H1 (cell line): Measurements from ENCODE around the gene LAMB3. TPM values are rescaled to one million over a fixed set of nuclear protein-coding genes. Genes with fewer than 3 reads are reported as not detected.

Experiments
- CTCF ChIA-PET: fragments of 300-600 bp; sonication (Branson Sonifier 250); formaldehyde crosslinking; loops from one replicate; lab custom pipeline; 2021; ENCODE audit not compliant: partially characterized antibody; lab: Charles Lee
- POLR2A ChIA-PET: fragments of 300-600 bp; sonication (Branson Sonifier 250); formaldehyde crosslinking; loops from one replicate; lab custom pipeline; 2021; ENCODE audit warnings: inconsistent platforms; ENCODE audit not compliant: partially characterized antibody; lab: Charles Lee
- DNase-seq, 2 experiments: peaks; one replicate each; pipeline versions ENCODE4 v3.0.0 to v3.0.0-alpha.2; 2010 to 2022; ENCODE audit warnings: low spot score in 2 of 2, low read depth in 1 of 2, mixed read lengths in 1 of 2
- FAIRE-seq: peaks from 2 replicates; lab custom pipeline; 2011; peaks lifted over from hg19 to GRCh38; lab: Jason Lieb, UNC
- H2AFZ ChIP-seq: 2 replicates; pipeline ENCODE4 v1.8.1; 2012; ENCODE audit warnings: low read length, inconsistent platforms
- H2AK5ac ChIP-seq: 2 replicates; pipeline ENCODE4 v1.6.1; 2013; ENCODE audit warnings: low read depth, low read length
- H2BK120ac ChIP-seq: replicated peaks from 2 replicates; pipeline ENCODE3; 2013; ENCODE audit warnings: low read depth, low read length, inconsistent platforms
- H2BK12ac ChIP-seq: 2 replicates; pipeline ENCODE4 v1.6.1; 2013; ENCODE audit warnings: low read depth, low read length
- H2BK15ac ChIP-seq: 2 replicates; pipeline ENCODE4 v1.6.1; 2013; ENCODE audit warnings: low read length
- H2BK20ac ChIP-seq: 2 replicates; pipeline ENCODE4 v1.6.1; 2013; ENCODE audit warnings: low read length
- H2BK5ac ChIP-seq: 2 replicates; pipeline ENCODE4 v1.6.1; 2013; ENCODE audit warnings: low read depth, low read length
- H3K14ac ChIP-seq: 2 replicates; pipeline ENCODE4 v1.6.1; 2013; ENCODE audit warnings: inconsistent platforms; ENCODE audit not compliant: insufficient read length
- H3K18ac ChIP-seq: 2 replicates; pipeline ENCODE4 v1.6.1; 2013; ENCODE audit warnings: low read length; ENCODE audit errors: extremely low read depth
- H3K23ac ChIP-seq: 2 replicates; pipeline ENCODE4 v1.6.1; 2013; ENCODE audit warnings: inconsistent platforms; ENCODE audit not compliant: insufficient read length
- H3K23me2 ChIP-seq: 2 replicates; pipeline ENCODE4 v1.6.1; 2013; ENCODE audit warnings: low read depth, low read length
- H3K27ac ChIP-seq: 2 replicates; pipeline ENCODE4 v1.6.1; 2011; ENCODE audit warnings: low read depth, low read length, inconsistent platforms
- H3K27me3 ChIP-seq, 4 experiments: replicated peaks in 1 of 4; 1 replicate in 1 of 4; 2 replicates in 3 of 4; pipeline versions ENCODE4 v1.6.1 to v1.8.1; 2011 to 2013; ENCODE audit warnings: low read length in 3 of 4, mild to moderate bottlenecking in 3 of 4, inconsistent platforms in 2 of 4, mixed read lengths in 2 of 4, moderate library complexity in 1 of 4; ENCODE audit not compliant: control insufficient read depth in 3 of 4, insufficient read depth in 3 of 4; ENCODE audit errors: extremely low read depth in 1 of 4
- H3K36me3 ChIP-seq, 4 experiments: 2 replicates each; pipeline versions ENCODE4 v1.6.1 to v1.8.1; 2011 to 2013; ENCODE audit warnings: mild to moderate bottlenecking in 4 of 4, low read length in 3 of 4, moderate library complexity in 2 of 4, control low read depth in 1 of 4, inconsistent platforms in 1 of 4; ENCODE audit not compliant: insufficient read depth in 4 of 4, control insufficient read depth in 2 of 4
- H3K4ac ChIP-seq: replicated peaks from 2 replicates; pipeline ENCODE3; 2013; ENCODE audit warnings: low read length, low read depth, mixed read lengths, inconsistent platforms; ENCODE audit not compliant: insufficient read length
- H3K4me1 ChIP-seq, 4 experiments: replicated peaks in 1 of 4; 1 replicate in 1 of 4; 2 replicates in 3 of 4; pipeline versions ENCODE4 v1.6.1 to v1.8.1; 2011 to 2013; ENCODE audit warnings: low read length in 3 of 4, inconsistent platforms in 2 of 4, mixed read lengths in 1 of 4; ENCODE audit not compliant: insufficient read depth in 4 of 4, control insufficient read depth in 3 of 4
- H3K4me2 ChIP-seq, 2 experiments: 2 replicates each; pipeline versions ENCODE4 v1.6.1 to v1.8.1; 2011 to 2013; ENCODE audit warnings: low read depth in 2 of 2, low read length in 2 of 2, control low read depth in 1 of 2, inconsistent platforms in 1 of 2, mild to moderate bottlenecking in 1 of 2; ENCODE audit not compliant: insufficient read depth in 1 of 2
- H3K4me3 ChIP-seq, 4 experiments: fragments of 200-600, 300-600 bp in 1 of 4; sonication (generic), shearing (Covaris generic), sonication (Bioruptor Twin) in 1 of 4; 2 replicates each; pipeline versions ENCODE4 v1.5.1 to v1.8.1; 2011 to 2016; ENCODE audit warnings: low read length in 4 of 4, low read depth in 3 of 4, control low read depth in 2 of 4, inconsistent platforms in 2 of 4, mild to moderate bottlenecking in 2 of 4, mixed read lengths in 1 of 4, moderate library complexity in 1 of 4; ENCODE audit not compliant: insufficient read depth in 2 of 4; ENCODE audit errors: extremely low read depth in 1 of 4
- H3K56ac ChIP-seq: replicated peaks from 2 replicates; pipeline ENCODE3; 2013; ENCODE audit warnings: low read depth, mild to moderate bottlenecking, mixed read lengths, low read length, inconsistent platforms; ENCODE audit not compliant: insufficient read length
- H3K79me1 ChIP-seq: 2 replicates; pipeline ENCODE4 v1.6.1; 2013; ENCODE audit warnings: low read depth, low read length, control low read depth
- H3K79me2 ChIP-seq, 2 experiments: 2 replicates each; pipeline versions ENCODE4 v1.6.1 to v1.8.1; 2012 to 2013; ENCODE audit warnings: low read length in 2 of 2, mild to moderate bottlenecking in 2 of 2, inconsistent platforms in 1 of 2; ENCODE audit not compliant: insufficient read depth in 2 of 2, control insufficient read depth in 1 of 2
- H3K9ac ChIP-seq, 4 experiments: replicated peaks in 1 of 4; 1 replicate in 1 of 4; 2 replicates in 3 of 4; pipeline versions ENCODE4 v1.6.1 to v1.8.1; 2011 to 2013; ENCODE audit warnings: low read depth in 3 of 4, low read length in 3 of 4, control low read depth in 2 of 4, mild to moderate bottlenecking in 2 of 4, moderate library complexity in 2 of 4, inconsistent platforms in 1 of 4; ENCODE audit errors: extremely low read depth in 1 of 4
- H3K9me3 ChIP-seq, 2 experiments: 2 replicates each; pipeline versions ENCODE4 v1.6.1 to v1.8.1; 2012 to 2013; ENCODE audit warnings: mild to moderate bottlenecking in 2 of 2, moderate library complexity in 2 of 2, control low read depth in 1 of 2, inconsistent platforms in 1 of 2, low read depth in 1 of 2, low read length in 1 of 2, mixed read lengths in 1 of 2; ENCODE audit not compliant: insufficient read depth in 2 of 2
- H4K20me1 ChIP-seq, 2 experiments: replicated peaks in 1 of 2; 2 replicates each; pipeline versions ENCODE3 to v1.8.1; 2011 to 2013; ENCODE audit warnings: inconsistent platforms in 2 of 2, low read length in 2 of 2, mild to moderate bottlenecking in 1 of 2; ENCODE audit not compliant: insufficient read depth in 2 of 2, control insufficient read depth in 1 of 2
- H4K5ac ChIP-seq: 2 replicates; pipeline ENCODE4 v1.6.1; 2013; ENCODE audit warnings: low read length, low read depth, mixed read lengths, inconsistent platforms; ENCODE audit not compliant: insufficient read length
- H4K8ac ChIP-seq: 2 replicates; pipeline ENCODE4 v1.8.0; 2013; ENCODE audit warnings: mild to moderate bottlenecking, moderate library complexity, low read length, inconsistent platforms; ENCODE audit not compliant: insufficient read depth; ENCODE audit errors: extremely low read depth
- H4K91ac ChIP-seq: replicated peaks from 2 replicates; pipeline ENCODE3; 2013; ENCODE audit warnings: low read length, mixed read lengths, inconsistent platforms; ENCODE audit not compliant: insufficient read length
- CHD2 ChIP-seq: IDR thresholded peaks from 2 replicates; pipeline ENCODE4 v1.6.1; 2012; ENCODE audit warnings: low read length, improper control_type of control experiment
- FOSL1 ChIP-seq: IDR thresholded peaks from 2 replicates; pipeline ENCODE4 v1.6.1; 2011; ENCODE audit warnings: mild to moderate bottlenecking, low read depth, low read length, moderate library complexity; ENCODE audit not compliant: insufficient read depth
- GABPA ChIP-seq: IDR thresholded peaks from 2 replicates; pipeline ENCODE4 v1.6.1; 2011; ENCODE audit warnings: mild to moderate bottlenecking, low read length, moderate library complexity, borderline replicate concordance; ENCODE audit not compliant: insufficient read depth
- HDAC2 ChIP-seq, 2 experiments: fragments of 300-600 bp in 1 of 2; sonication (generic) in 1 of 2; IDR thresholded peaks; 2 replicates each; pipeline ENCODE4 v1.6.1; 2011 to 2012; ENCODE audit warnings: low read depth in 2 of 2, low read length in 2 of 2, mild to moderate bottlenecking in 2 of 2, moderate library complexity in 2 of 2, borderline replicate concordance in 1 of 2, inconsistent platforms in 1 of 2
- JUND ChIP-seq: IDR thresholded peaks from 2 replicates; pipeline ENCODE4 v1.6.1; 2011; ENCODE audit warnings: mild to moderate bottlenecking, improper control_type of control experiment, low read length
- PHF8 ChIP-seq: fragments of 200-600 bp; sonication (generic); conservative IDR thresholded peaks from 2 replicates; pipeline ENCODE4 v1.7.1; 2012; ENCODE audit warnings: low read depth, mild to moderate bottlenecking, inconsistent platforms, low read length, moderate library complexity
- RBBP5 ChIP-seq: IDR thresholded peaks from 2 replicates; pipeline ENCODE4 v1.7.1; 2012; ENCODE audit warnings: low read depth, mild to moderate bottlenecking, inconsistent platforms, low read length, moderate library complexity, borderline replicate concordance
- WGBS, 2 experiments: shearing (Covaris generic) in 1 of 2; methylation state at CpG; one replicate each; pipeline versions ENCODE4 v1.1.6 to v1.1.7; 2013 to 2015; ENCODE audit warnings: low lambda C conversion rate in 2 of 2, mixed read lengths in 2 of 2, inconsistent platforms in 1 of 2, low coverage in 1 of 2, missing lambda C conversion rate in 1 of 2; ENCODE audit not compliant: insufficient replicate concordance in 2 of 2, insufficient coverage in 1 of 2, insufficient read length in 1 of 2; ENCODE audit errors: extremely low coverage in 1 of 2, missing lambda C conversion rate in 1 of 2; 5-methylcytosine and 5-hydroxymethylcytosine counted together
- polyA plus RNA-seq, 7 experiments: library from polyadenylated mRNA; depleted of rRNA in 3 of 7; stranded (reverse) in 5 of 7; unstranded in 2 of 7; fragments of >200 nt in 5 of 7; fragments of 200-250 nt in 2 of 7; gene quantifications; 1 replicate in 5 of 7; 2 replicates in 1 of 7; 4 replicates in 1 of 7; pipeline versions ENCODE4 v1.2.1 to v1.2.3, GENCODE V29; 2011 to 2013; ENCODE audit warnings: missing spikeins in 2 of 7, mixed read lengths in 2 of 7
- total RNA-seq: library from RNA; stranded (reverse); fragmentation: NEBNext Ultra II Directional; extraction: Animal tissue kit (Norgen Biotek cat#: 25700); gene quantifications from 2 replicates; pipeline ENCODE4 v1.2.1, GENCODE V29; 2021
- TF ChIP-seq, protein P1 (sequence below), 3 experiments: IDR thresholded peaks; 1 replicate in 2 of 3; 2 replicates in 1 of 3; pipeline versions ENCODE4 v1.5.1 to v1.6.1; 2011; ENCODE audit warnings: low read length in 3 of 3, mild to moderate bottlenecking in 3 of 3, inconsistent platforms in 2 of 3, low read depth in 1 of 3, moderate library complexity in 1 of 3; ENCODE audit not compliant: insufficient read depth in 1 of 3; ENCODE audit errors: control extremely low read depth in 1 of 3

Gene LAMB3
- total and polyA plus RNA-seq, 2 of the 8 experiments (the other 6 are each of a cell fraction or from before 2014, with no cell fraction given): 0.45 to 0.50 TPM

DNA sequence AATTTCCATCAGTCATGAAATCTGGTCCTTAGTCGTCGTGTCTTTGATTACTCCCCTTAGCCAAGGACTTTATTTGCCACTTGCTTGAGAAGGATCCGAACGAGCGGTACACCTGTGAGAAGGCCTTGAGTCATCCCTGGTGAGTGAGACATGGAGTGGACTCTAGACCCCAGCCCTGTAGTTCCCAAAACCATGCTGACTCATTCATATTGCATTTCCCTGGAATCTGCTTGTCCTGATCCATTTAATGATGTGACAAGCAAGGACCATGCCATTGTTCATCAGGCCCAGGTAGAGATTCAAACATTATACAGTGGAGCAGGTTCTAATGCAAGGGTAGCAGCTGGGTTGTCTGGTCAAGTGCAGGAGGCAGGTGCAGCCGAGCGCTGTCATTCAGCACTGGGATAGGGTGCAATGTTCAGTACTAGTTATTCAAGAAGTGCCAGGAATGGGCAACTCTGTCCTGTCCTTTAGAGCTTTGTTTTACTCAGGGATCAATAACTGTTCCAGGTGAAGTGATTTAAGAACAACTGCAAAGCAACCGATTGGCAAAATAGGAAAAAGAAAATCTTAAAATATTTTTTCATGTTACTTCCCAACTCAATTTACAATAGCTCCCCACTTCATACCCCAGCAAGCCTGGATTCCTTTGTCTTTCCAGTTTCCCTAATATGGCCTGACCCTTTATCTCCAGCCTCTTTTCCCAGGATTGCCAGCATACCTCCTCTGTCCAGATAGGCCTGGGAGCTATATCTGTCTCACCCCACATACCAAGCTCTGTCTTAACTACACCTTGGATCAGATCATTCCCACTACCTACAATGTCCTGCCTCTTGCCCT lies 42.2 kb downstream of the LAMB3 start:
- Histone ChIP-seq H3K23me2 (no peaks in the 10 kb centered on the region; the same call in 1 of the 2 replicates), H4K20me1 (no peaks in the 10 kb centered on the region), H3K23ac (no peak overlapping the region), H3K4ac (no peak overlapping the region), H2AK5ac (no peak overlapping the region), H3K79me1 (no peaks in the 10 kb centered on the region), H3K18ac (no peak overlapping the region), H2BK120ac (no peak overlapping the region), H2BK15ac (no peak overlapping the region), H2BK20ac (no peak overlapping the region), H3K9ac (no peak overlapping the region; a peak in 1 of 7 replicates), H3K27me3 (no peaks in the 10 kb centered on the region), H2AFZ (no peak overlapping the region), H3K79me2 (no peaks in the 10 kb centered on the region), H3K14ac (no peak overlapping the region), H3K56ac (no peak overlapping the region), H4K8ac (no peak overlapping the region), H3K4me2 (no peak overlapping the region), H2BK12ac (no peak overlapping the region), H3K36me3 (no peaks in the 10 kb centered on the region), H3K27ac (no peak overlapping the region), H3K9me3 (no peaks in the 10 kb centered on the region), H3K4me3 (no peak overlapping the region), H2BK5ac (no peak overlapping the region), H3K4me1 (no peaks in the 10 kb centered on the region), H4K91ac (no peak overlapping the region), H4K5ac (no peak overlapping the region)
- FAIRE-seq (no peak), DNase-seq (no peak)
- ChIA-PET CTCF (interaction anchor here (0.8 to 28.8 kb wide), 9 partner anchors 7 to 79 kb away, joined by 3 to 636 read pairs (median 13); partner anchors contain the start of genes CAMK1G and G0S2), POLR2A (interaction anchor here (0.6 kb wide), 1 partner anchor 633 kb away, joined by 3 read pairs; no protein-coding TSS in a partner anchor)
- 92% methylated on average over 8 of the region's 8 CpGs; no CpG with 5 or more reads in 1 of the 2 experiments for WGBS, 2 experiments
- TF ChIP-seq CHD2 (no peak), PHF8 (no peak), FOSL1 (no peak), RBBP5 (no peak), JUND (no peak), GABPA (no peak), HDAC2 (IDR thresholded peaks at IDR 0.05; ENCODE audit: borderline replicate concordance in 1 of 2, low read depth in 2 of 2, low read length in 2 of 2) (no peak)
- TF ChIP-seq, protein P1, sequence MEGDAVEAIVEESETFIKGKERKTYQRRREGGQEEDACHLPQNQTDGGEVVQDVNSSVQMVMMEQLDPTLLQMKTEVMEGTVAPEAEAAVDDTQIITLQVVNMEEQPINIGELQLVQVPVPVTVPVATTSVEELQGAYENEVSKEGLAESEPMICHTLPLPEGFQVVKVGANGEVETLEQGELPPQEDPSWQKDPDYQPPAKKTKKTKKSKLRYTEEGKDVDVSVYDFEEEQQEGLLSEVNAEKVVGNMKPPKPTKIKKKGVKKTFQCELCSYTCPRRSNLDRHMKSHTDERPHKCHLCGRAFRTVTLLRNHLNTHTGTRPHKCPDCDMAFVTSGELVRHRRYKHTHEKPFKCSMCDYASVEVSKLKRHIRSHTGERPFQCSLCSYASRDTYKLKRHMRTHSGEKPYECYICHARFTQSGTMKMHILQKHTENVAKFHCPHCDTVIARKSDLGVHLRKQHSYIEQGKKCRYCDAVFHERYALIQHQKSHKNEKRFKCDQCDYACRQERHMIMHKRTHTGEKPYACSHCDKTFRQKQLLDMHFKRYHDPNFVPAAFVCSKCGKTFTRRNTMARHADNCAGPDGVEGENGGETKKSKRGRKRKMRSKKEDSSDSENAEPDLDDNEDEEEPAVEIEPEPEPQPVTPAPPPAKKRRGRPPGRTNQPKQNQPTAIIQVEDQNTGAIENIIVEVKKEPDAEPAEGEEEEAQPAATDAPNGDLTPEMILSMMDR (IDR thresholded peaks at IDR 0.05; ENCODE audit: control extremely low read depth in 1 of 3, insufficient read depth in 1 of 3, low read depth in 1 of 3, low read length in 3 of 3): no peak
